HepG2 (cell line): ENCODE data around the gene MAP3K2. TPM values are rescaled to one million over a fixed set of nuclear protein-coding genes. Genes with fewer than 3 reads are reported as not detected.
A peak's percentile ranks its signal among the peaks of the same experiment; 100 is the strongest.

Experiments used
- CTCF ChIP-seq: sonication (generic); formaldehyde crosslinking; IDR thresholded peaks from 2 replicates; pipeline ENCODE4 v1.5.0; 2020; ENCODE audit warnings: mild to moderate bottlenecking, missing genetic modification reagents, moderate library complexity
- FOXO4 ChIP-seq: sonication (generic); formaldehyde crosslinking; conservative IDR thresholded peaks from 2 replicates; pipeline ENCODE4 v1.8.1; 2023; ENCODE audit warnings: missing genetic modification reagents
- GTF2F1 ChIP-seq: fragments of 150-350 bp; IDR thresholded peaks from 2 replicates; pipeline ENCODE4 v1.6.1; 2014; ENCODE audit warnings: low read length
- HDAC6 ChIP-seq: fragments of 200-600 bp; sonication (generic); IDR thresholded peaks from 2 replicates; pipeline ENCODE4 v1.7.0; 2017; ENCODE audit warnings: mild to moderate bottlenecking, antibody characterized with exemption, low read length, low read depth
- KLF15 ChIP-seq: sonication (generic); formaldehyde crosslinking; IDR thresholded peaks from 2 replicates; pipeline ENCODE4 v1.8.1; 2023; ENCODE audit warnings: borderline replicate concordance, mild to moderate bottlenecking, inconsistent platforms, missing genetic modification reagents, mixed read lengths
- NFE2L1 ChIP-seq: sonication (generic); formaldehyde crosslinking; IDR thresholded peaks from 2 replicates; pipeline ENCODE4 v1.4.0; 2020; ENCODE audit warnings: missing genetic modification reagents, mild to moderate bottlenecking, borderline replicate concordance
- NFKBIZ ChIP-seq: IDR thresholded peaks from 2 replicates; pipeline ENCODE4 v1.6.1; 2018; ENCODE audit warnings: missing genetic modification reagents, missing compliant biosample characterization
- PHF21A ChIP-seq: sonication (generic); formaldehyde crosslinking; IDR thresholded peaks from 2 replicates; pipeline ENCODE4 v1.5.0; 2020; ENCODE audit warnings: mild to moderate bottlenecking, missing genetic modification reagents
- RXRA ChIP-seq: sonication (generic); formaldehyde crosslinking; IDR thresholded peaks from 2 replicates; pipeline ENCODE4 v1.5.1; 2020; ENCODE audit warnings: missing genetic modification reagents
- SATB2 ChIP-seq: sonication (generic); formaldehyde crosslinking; IDR thresholded peaks from 2 replicates; pipeline ENCODE4 v1.5.0; 2020; ENCODE audit warnings: missing genetic modification reagents
- TAF15 ChIP-seq: fragments of 200-400 bp; formaldehyde crosslinking; IDR thresholded peaks from one replicate; pipeline ENCODE4 v1.6.1; 2018; ENCODE audit warnings: mild to moderate bottlenecking, low read depth, low read length; ENCODE audit not compliant: poor library complexity, severe bottlenecking
- TCF7L2 ChIP-seq: IDR thresholded peaks from 2 replicates; pipeline ENCODE4 v1.6.1; 2011; ENCODE audit warnings: mild to moderate bottlenecking, low read depth, low read length, moderate library complexity
- THAP11 ChIP-seq: IDR thresholded peaks from 2 replicates; pipeline ENCODE4 v1.6.1; 2016; ENCODE audit warnings: missing biosample characterization, missing genetic modification reagents
- ZKSCAN1 ChIP-seq: fragments of 150-350 bp; IDR thresholded peaks from 2 replicates; pipeline ENCODE4 v1.6.1; 2014; ENCODE audit warnings: low read length
- ZNF329 ChIP-seq: sonication (generic); formaldehyde crosslinking; IDR thresholded peaks from 2 replicates; pipeline ENCODE4 v1.9.0; 2021; ENCODE audit warnings: low read depth, mild to moderate bottlenecking, missing genetic modification reagents
- ZNF382 ChIP-seq: sonication (generic); formaldehyde crosslinking; IDR thresholded peaks from 2 replicates; pipeline ENCODE4 v1.5.0; 2020; ENCODE audit warnings: missing genetic modification reagents, mild to moderate bottlenecking, borderline replicate concordance
- ZNF503 ChIP-seq: sonication (generic); formaldehyde crosslinking; IDR thresholded peaks from 2 replicates; pipeline ENCODE4 v1.4.0; 2020; ENCODE audit warnings: missing genetic modification reagents
- ZNF660 ChIP-seq: sonication (generic); formaldehyde crosslinking; IDR thresholded peaks from 2 replicates; pipeline ENCODE4 v1.5.1; 2020; ENCODE audit warnings: mild to moderate bottlenecking, low read depth, missing genetic modification reagents, borderline replicate concordance
- ZSCAN30 ChIP-seq: sonication (generic); formaldehyde crosslinking; IDR thresholded peaks from 2 replicates; pipeline ENCODE4 v1.5.0; 2020; ENCODE audit warnings: mild to moderate bottlenecking, missing genetic modification reagents
- polyA plus RNA-seq, 8 experiments: library from polyadenylated mRNA; depleted of rRNA in 3 of 8; stranded (reverse) in 7 of 8; unstranded in 1 of 8; fragments of >200 nt; fragmentation: Illumina TruSeq in 4 of 8; extraction: Trizol in 4 of 8; gene quantifications; 2 replicates each; pipeline versions ENCODE4 v1.2.1 to v1.2.3, GENCODE V29; 2011 to 2016; ENCODE audit warnings: low read depth in 4 of 8, missing spikeins in 1 of 8, mixed read lengths in 1 of 8; ENCODE audit not compliant: insufficient read depth in 1 of 8
- total RNA-seq, 5 experiments: library from RNA; depleted of rRNA; stranded (reverse); fragments of >200 nt; fragmentation: Illumina TruSeq; extraction: Trizol; gene quantifications; 2 replicates each; pipeline ENCODE4 v1.2.3, GENCODE V29; 2016; ENCODE audit warnings: low read depth in 1 of 5

Gene MAP3K2
- total and polyA plus RNA-seq, 2 of the 13 experiments (the other 11 are each of a cell fraction or from before 2014, with no cell fraction given) = 12.2 to 37.2 TPM

GRCh38 chr2:127386764-127387654 is 766 bp downstream of the MAP3K2 start (continued):
- TF ChIP-seq ZNF660 = no peak
- TF ChIP-seq ZNF382 (CRISPR knock-in tag) = no peak
- TF ChIP-seq NFKBIZ (CRISPR knock-in tag) = no peak
- peak; percentile 79 for TF ChIP-seq PHF21A (CRISPR knock-in tag)
- no peak for TF ChIP-seq HDAC6
- TF ChIP-seq KLF15 (CRISPR knock-in tag) = no peak
- no peak; the same call in 1 of the 2 replicates for TF ChIP-seq RXRA (CRISPR knock-in tag)
- TF ChIP-seq GTF2F1 = no peak
- TF ChIP-seq ZKSCAN1 = no peak
- TF ChIP-seq CTCF (CRISPR knock-in tag) = peak; percentile 25; the same call in 1 of the 2 replicates
- TF ChIP-seq FOXO4 = no peak
- peak; percentile 87 for TF ChIP-seq TAF15
- no peak; the same call in 1 of the 2 replicates for TF ChIP-seq ZNF329 (CRISPR knock-in tag)
- peak; percentile 20; the same call in 1 of the 2 replicates for TF ChIP-seq ZNF503 (CRISPR knock-in tag)
- no peak for TF ChIP-seq SATB2 (CRISPR knock-in tag)
- TF ChIP-seq ZSCAN30 (CRISPR knock-in tag) = no peak
- TF ChIP-seq NFE2L1 (CRISPR knock-in tag) = no peak
- TF ChIP-seq THAP11 = peak; percentile 8; the same call in 1 of the 2 replicates
- TF ChIP-seq TCF7L2 = no peak
